T-cell (primary cell): Measurements from ENCODE around the gene PMF1. TPM values are rescaled to one million over a fixed set of nuclear protein-coding genes. Genes with fewer than 3 reads are reported as not detected.

Source experiments
- ATAC-seq, 4 experiments: fragments of 200-7000 bp in 3 of 4; fragments of 150-1000 bp in 1 of 4; cut with Tn5 transposase; replicated peaks in 1 of 4; 1 replicate in 3 of 4; 2 replicates in 1 of 4; pipeline ENCODE4 v1.10.0; 2021; ENCODE audit warnings: moderate library complexity in 3 of 4, mild to moderate bottlenecking in 2 of 4, moderate number of reproducible peaks in 1 of 4
- CTCF ChIA-PET, 2 donors: fragments of 300-600 bp; sonication (Branson Sonifier 250); formaldehyde crosslinking; loops; one replicate each; lab custom pipeline; 2022; ENCODE audit warnings: antibody characterized with exemption in 2 of 2; lab: Charles Lee
- POLR2A ChIA-PET, 2 donors: fragments of 300-600 bp; sonication (Branson Sonifier 250); formaldehyde crosslinking; loops; one replicate each; lab custom pipeline; 2022; ENCODE audit warnings: antibody characterized with exemption in 2 of 2; lab: Charles Lee
- DNase-seq, 35 experiments: peaks; one replicate each; pipeline versions ENCODE4 v3.0.0 to v3.0.0-alpha.2; 2013 to 2023
- H3K27ac ChIP-seq: one replicate; pipeline ENCODE4 v1.5.1; 2013; ENCODE audit warnings: low read length
- H3K27me3 ChIP-seq, 2 experiments: replicated peaks in 1 of 2; 1 replicate in 1 of 2; 2 replicates in 1 of 2; pipeline versions ENCODE4 v1.6.1 to v1.7.0; 2013; ENCODE audit warnings: low read length in 1 of 2, mixed read lengths in 1 of 2; ENCODE audit not compliant: control insufficient read depth in 2 of 2, insufficient read depth in 2 of 2; ENCODE audit errors: extremely low read depth in 1 of 2
- H3K36me3 ChIP-seq, 2 donors: 1 replicate in 1 of 2; 2 replicates in 1 of 2; pipeline versions ENCODE4 v1.6.1 to v1.7.0; 2013; ENCODE audit warnings: low read length in 1 of 2; ENCODE audit not compliant: control insufficient read depth in 2 of 2, insufficient read depth in 1 of 2; ENCODE audit errors: extremely low read depth in 1 of 2
- H3K4me1 ChIP-seq, 2 experiments: 1 replicate in 1 of 2; 2 replicates in 1 of 2; pipeline versions ENCODE4 v1.6.1 to v1.7.0; 2013; ENCODE audit warnings: low read length in 2 of 2, mixed read lengths in 1 of 2; ENCODE audit not compliant: insufficient read depth in 2 of 2, control insufficient read depth in 1 of 2; ENCODE audit errors: extremely low read depth in 1 of 2
- H3K4me3 ChIP-seq, 2 donors: 1 replicate in 1 of 2; 2 replicates in 1 of 2; pipeline versions ENCODE4 v1.5.1 to v1.7.0; 2013; ENCODE audit warnings: mild to moderate bottlenecking in 2 of 2, low read length in 1 of 2, moderate library complexity in 1 of 2; ENCODE audit not compliant: control insufficient read depth in 1 of 2; ENCODE audit errors: extremely low read depth in 1 of 2
- H3K9me3 ChIP-seq: 2 replicates; pipeline ENCODE4 v1.7.0; 2013
- H3K27ac Mint-ChIP-seq, 2 donors: one replicate each; pipeline ENCODE4 v1.8.0; 2020 to 2021; ENCODE audit warnings: mild to moderate bottlenecking in 2 of 2, mixed read lengths in 2 of 2
- H3K27me3 Mint-ChIP-seq, 2 donors: one replicate each; pipeline ENCODE4 v1.8.0; 2021 to 2022; ENCODE audit warnings: mixed read lengths in 2 of 2
- H3K36me3 Mint-ChIP-seq: one replicate; pipeline ENCODE4 v1.8.0; 2021; ENCODE audit warnings: mixed read lengths
- H3K4me1 Mint-ChIP-seq, 3 donors: one replicate each; pipeline ENCODE4 v1.8.0; 2020 to 2022; ENCODE audit warnings: mixed read lengths in 3 of 3, mild to moderate bottlenecking in 1 of 3
- H3K4me3 Mint-ChIP-seq, 3 donors: one replicate each; pipeline ENCODE4 v1.8.0; 2020 to 2022; ENCODE audit warnings: mild to moderate bottlenecking in 3 of 3, mixed read lengths in 3 of 3, moderate library complexity in 3 of 3
- H3K9me3 Mint-ChIP-seq, 3 donors: one replicate each; pipeline ENCODE4 v1.8.0; 2020 to 2022; ENCODE audit warnings: mixed read lengths in 3 of 3
- WGBS: methylation state at CpG from one replicate; pipeline ENCODE4 v1.1.5; 2013; ENCODE audit warnings: missing lambda C conversion rate; ENCODE audit not compliant: insufficient coverage; 5-methylcytosine and 5-hydroxymethylcytosine counted together
- total RNA-seq, 35 experiments: library from RNA in 6 of 35; stranded (reverse) in 6 of 35; fragments of 120-200 nt in 1 of 35; gene quantifications; one replicate each; pipeline versions ENCODE4 v1.2.1 to v1.2.4 and lab custom pipeline; 2013 to 2026

PMF1 gene
- total RNA-seq, 5 donors from 2014 or later (not counting 1 experiment from before 2014, with no cell fraction given): 54.7 to 58.7 (median 57.6) TPM

DNA sequence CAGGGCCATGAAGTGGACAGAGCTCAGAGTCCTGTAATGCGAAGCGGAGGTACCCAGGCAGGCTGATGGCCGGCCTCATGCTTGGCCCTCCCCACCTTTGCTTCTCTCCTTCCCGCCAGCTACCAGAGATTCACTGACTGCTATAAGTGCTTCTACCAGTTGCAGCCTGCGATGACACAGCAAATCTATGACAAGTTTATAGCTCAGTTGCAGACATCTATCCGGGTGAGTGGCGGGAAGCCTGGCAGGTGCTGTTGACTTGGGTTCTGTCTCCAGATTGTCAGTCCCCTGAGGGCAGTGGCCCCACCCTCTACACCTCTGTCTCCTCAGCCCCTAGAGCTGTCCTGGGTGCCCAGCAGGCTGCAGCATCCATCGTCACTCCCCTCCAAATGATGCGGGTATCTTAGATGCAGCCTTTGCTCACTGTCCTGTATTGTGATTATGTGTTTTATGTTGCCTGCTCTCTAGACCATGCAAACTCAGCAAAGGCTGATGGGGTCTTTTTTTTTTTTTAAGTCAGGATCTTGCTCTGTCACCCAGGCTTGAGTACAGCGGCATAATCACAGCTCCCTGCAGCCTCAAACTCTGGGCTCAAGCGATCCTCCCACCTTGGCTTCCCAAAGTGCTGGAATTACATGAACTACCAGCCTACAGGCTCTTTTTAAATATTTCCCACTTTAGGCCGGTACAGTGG, 19.5 kb downstream of the PMF1 start:
- no peak for DNase-seq
- no peak overlapping the region for H3K4me3 ChIP-seq
- Mint-ChIP-seq H3K27ac (no peak overlapping the region), H3K36me3 (peaks cover 32% of the 10 kb centered on the region), H3K9me3 (no peaks in the 10 kb centered on the region), H3K4me3 (no peak overlapping the region), H3K4me1 (peaks cover 0 to 3% (median 0%) of the 10 kb centered on the region in 3 donors), H3K27me3 (no peaks in the 10 kb centered on the region)
- H3K27ac ChIP-seq: no peak overlapping the region
- no peaks in the 10 kb centered on the region for H3K27me3 ChIP-seq
- H3K36me3 ChIP-seq: peaks cover 26 to 49% of the 10 kb centered on the region in 2 donors
- no peaks in the 10 kb centered on the region for H3K4me1 ChIP-seq
- ChIA-PET CTCF (interaction anchor here (0.6 to 0.7 kb wide), 3 partner anchors 66 to 1597 kb away, joined by 3 to 6 read pairs (median 3); no protein-coding TSS in a partner anchor), POLR2A (interaction anchor here (0.6 to 1.0 kb wide), 5 partner anchors 20 to 276 kb away, joined by 3 to 4 read pairs (median 3); partner anchors contain the start of gene PMF1 (in 1 of the 2))
- WGBS: 89% methylated on average over 10 of the region's 12 CpGs
- no peak for ATAC-seq
- no peaks in the 10 kb centered on the region for H3K9me3 ChIP-seq

DNA sequence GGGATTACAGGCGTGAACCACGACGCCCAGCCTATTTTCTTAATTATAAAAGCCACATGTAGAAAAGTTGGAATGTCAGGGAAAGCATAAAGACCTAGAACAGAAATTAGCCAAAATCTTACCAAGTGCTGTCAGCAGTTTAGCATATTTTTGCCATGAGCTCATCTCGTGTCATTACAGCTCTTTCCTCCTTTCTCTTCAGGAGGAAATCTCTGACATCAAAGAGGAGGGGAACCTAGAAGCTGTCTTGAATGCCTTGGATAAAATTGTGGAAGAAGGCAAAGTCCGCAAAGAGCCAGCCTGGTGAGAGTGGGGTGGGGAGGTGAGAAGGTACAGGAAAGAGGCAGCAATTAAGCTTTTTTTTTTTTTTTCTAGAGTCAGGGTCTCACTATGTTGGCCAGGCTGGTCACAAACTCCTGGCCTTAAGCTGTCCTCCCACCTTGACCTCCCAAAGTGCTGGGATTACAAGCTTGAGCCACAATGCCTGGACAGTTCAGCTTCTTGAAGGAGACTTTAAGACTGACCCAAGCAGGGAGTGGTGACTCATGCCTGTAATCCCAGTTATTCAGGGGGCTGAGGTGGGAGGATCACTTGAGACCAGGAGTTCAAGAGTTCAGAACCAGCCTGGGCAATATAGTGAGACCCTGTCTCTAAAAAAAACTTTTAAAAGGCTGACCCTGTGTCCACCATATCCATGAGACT, 20.8 kb downstream of the PMF1 start:
- Histone ChIP-seq H3K9me3 (no peaks in the 10 kb centered on the region), H3K36me3 (peaks cover 26 to 56% of the 10 kb centered on the region in 2 donors), H3K4me1 (no peaks in the 10 kb centered on the region), H3K4me3 (no peak overlapping the region), H3K27ac (no peak overlapping the region), H3K27me3 (no peaks in the 10 kb centered on the region)
- no peak overlapping the region for H3K27ac Mint-ChIP-seq
- 86% methylated on average over 1 of the region's 5 CpGs for WGBS
- no peaks in the 10 kb centered on the region for H3K4me1 Mint-ChIP-seq
- DNase-seq (no peak), ATAC-seq (no peak)
- no peaks in the 10 kb centered on the region for H3K9me3 Mint-ChIP-seq
- no peaks in the 10 kb centered on the region for H3K27me3 Mint-ChIP-seq
- POLR2A ChIA-PET: interaction anchor here (0.6 to 1.0 kb wide), 6 partner anchors 16 to 504 kb away, joined by 3 to 7 read pairs (median 4); no protein-coding TSS in a partner anchor
- H3K36me3 Mint-ChIP-seq: peaks cover 36% of the 10 kb centered on the region
- CTCF ChIA-PET: interaction anchor here (0.6 to 1.3 kb wide), 5 partner anchors 8 to 360 kb away, joined by 3 to 7 read pairs (median 5); partner anchors contain the start of gene TMEM79 (in 1 of the 2)
- H3K4me3 Mint-ChIP-seq: no peak overlapping the region

DNA sequence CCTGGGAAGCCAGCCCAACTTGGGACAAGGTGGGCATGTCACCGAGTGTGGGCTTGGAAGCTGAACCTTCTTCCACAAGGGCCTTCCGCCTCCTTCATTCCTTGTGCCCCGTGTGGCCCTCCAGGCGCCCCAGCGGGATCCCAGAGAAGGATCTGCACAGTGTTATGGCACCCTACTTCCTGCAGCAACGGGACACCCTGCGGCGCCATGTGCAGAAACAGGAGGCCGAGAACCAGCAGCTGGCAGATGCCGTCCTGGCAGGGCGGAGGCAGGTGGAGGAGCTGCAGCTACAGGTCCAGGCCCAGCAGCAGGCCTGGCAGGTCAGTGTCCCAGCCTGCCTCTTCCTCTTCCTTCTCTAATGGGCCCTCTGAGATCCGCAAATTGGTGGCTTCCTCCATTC, 23.4 kb downstream of the PMF1 start:
- no peaks in the 10 kb centered on the region for H3K4me1 Mint-ChIP-seq
- CTCF ChIA-PET: no interaction called here
- H3K27ac ChIP-seq: no peak overlapping the region
- POLR2A ChIA-PET: no interaction called here
- H3K27me3 ChIP-seq: peaks cover 0 to 3% of the 10 kb centered on the region in 2 experiments
- 93% methylated on average over 11 of the region's 12 CpGs for WGBS
- H3K36me3 Mint-ChIP-seq: peaks cover 39% of the 10 kb centered on the region
- no peaks in the 10 kb centered on the region for H3K4me1 ChIP-seq
- no peaks in the 10 kb centered on the region for H3K27me3 Mint-ChIP-seq
- no peak for ATAC-seq
- H3K27ac Mint-ChIP-seq: no peak overlapping the region
- peaks cover 26 to 61% of the 10 kb centered on the region in 2 donors for H3K36me3 ChIP-seq
- no peaks in the 10 kb centered on the region for H3K9me3 ChIP-seq
- H3K9me3 Mint-ChIP-seq: no peaks in the 10 kb centered on the region
- DNase-seq: no peak
- H3K4me3 Mint-ChIP-seq: no peak overlapping the region
- H3K4me3 ChIP-seq: no peak overlapping the region

DNA sequence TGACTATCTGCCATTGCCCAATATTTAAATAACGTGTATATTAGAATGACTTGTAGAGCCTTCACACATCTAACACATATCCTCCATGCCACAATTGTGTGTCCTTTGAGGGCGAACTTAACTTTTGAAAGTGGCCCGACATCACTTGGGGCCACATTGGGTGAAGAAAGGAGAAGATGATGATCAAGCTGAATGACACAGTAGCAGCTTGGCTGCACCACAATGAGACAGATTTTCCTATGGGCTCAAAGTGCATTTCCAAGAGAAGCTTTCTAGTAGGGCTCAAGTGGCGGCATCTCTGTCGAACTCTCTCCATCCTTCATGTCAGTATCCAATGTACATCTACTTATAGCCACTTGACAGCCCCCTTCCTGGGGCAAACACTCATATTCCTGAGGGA, 25.4 kb downstream of the PMF1 start:
- no peaks in the 10 kb centered on the region for H3K9me3 Mint-ChIP-seq
- Histone ChIP-seq H3K4me3 (no peak overlapping the region), H3K36me3 (peaks cover 21 to 59% of the 10 kb centered on the region in 2 donors), H3K27ac (no peak overlapping the region), H3K4me1 (no peaks in the 10 kb centered on the region), H3K27me3 (peaks cover 0 to 3% of the 10 kb centered on the region in 2 experiments), H3K9me3 (no peaks in the 10 kb centered on the region)
- H3K4me3 Mint-ChIP-seq: no peak overlapping the region
- ChIA-PET POLR2A (no interaction called here), CTCF (no interaction called here)
- DNase-seq: no peak
- H3K4me1 Mint-ChIP-seq: no peaks in the 10 kb centered on the region
- WGBS: 100% methylated on average over 1 of the region's 5 CpGs
- H3K27me3 Mint-ChIP-seq: no peaks in the 10 kb centered on the region
- H3K36me3 Mint-ChIP-seq: peaks cover 40% of the 10 kb centered on the region
- ATAC-seq: no peak
- H3K27ac Mint-ChIP-seq: no peak overlapping the region

DNA sequence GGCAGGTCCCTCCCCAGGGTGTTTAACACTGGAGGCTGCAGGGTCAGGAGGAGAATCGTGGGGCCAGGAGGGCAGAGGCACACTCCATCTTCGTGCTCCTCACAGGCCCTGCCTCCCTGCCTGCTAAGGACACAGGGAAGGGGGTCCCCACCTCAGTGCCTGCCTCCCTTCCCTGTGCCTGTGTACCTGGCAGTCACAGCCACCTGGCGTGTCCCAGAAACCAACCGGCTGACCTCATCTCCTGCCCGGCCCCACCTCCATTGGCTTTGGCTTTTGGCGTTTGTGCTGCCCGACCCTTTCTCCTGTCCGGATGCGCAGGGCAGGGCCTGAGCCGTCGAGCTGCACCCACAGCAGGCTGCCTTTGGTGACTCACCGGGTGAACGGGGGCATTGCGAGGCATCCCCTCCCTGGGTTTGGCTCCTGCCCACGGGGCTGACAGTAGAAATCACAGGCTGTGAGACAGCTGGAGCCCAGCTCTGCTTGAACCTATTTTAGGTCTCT, 28.6 kb downstream of the PMF1 start:
- Mint-ChIP-seq H3K27me3 (no peaks in the 10 kb centered on the region), H3K27ac (no peak overlapping the region), H3K4me3 (no peak overlapping the region), H3K4me1 (peaks cover 13 to 17% (median 16%) of the 10 kb centered on the region in 3 donors), H3K36me3 (peaks cover 31% of the 10 kb centered on the region), H3K9me3 (no peaks in the 10 kb centered on the region)
- Histone ChIP-seq H3K4me1 (peaks cover 4 to 18% of the 10 kb centered on the region in 2 experiments), H3K27ac (no peak overlapping the region), H3K9me3 (no peaks in the 10 kb centered on the region), H3K4me3 (no peak overlapping the region), H3K36me3 (peaks cover under 1 to 37% of the 10 kb centered on the region in 2 donors), H3K27me3 (peaks cover 0 to 9% of the 10 kb centered on the region in 2 experiments)
- CTCF ChIA-PET: no interaction called here
- ATAC-seq (no peak), DNase-seq (no peak)
- 77% methylated on average over 15 of the region's 15 CpGs for WGBS
- POLR2A ChIA-PET: no interaction called here

DNA sequence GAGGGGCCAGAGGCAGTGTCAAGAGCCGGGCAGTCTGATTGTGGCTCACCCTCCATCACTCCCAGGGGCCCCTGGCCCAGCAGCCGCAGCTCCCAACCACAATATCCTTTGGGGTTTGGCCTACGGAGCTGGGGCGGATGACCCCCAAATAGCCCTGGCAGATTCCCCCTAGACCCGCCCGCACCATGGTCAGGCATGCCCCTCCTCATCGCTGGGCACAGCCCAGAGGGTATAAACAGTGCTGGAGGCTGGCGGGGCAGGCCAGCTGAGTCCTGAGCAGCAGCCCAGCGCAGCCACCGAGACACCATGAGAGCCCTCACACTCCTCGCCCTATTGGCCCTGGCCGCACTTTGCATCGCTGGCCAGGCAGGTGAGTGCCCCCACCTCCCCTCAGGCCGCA, 29.1 kb downstream of the PMF1 start, which contains the start of gene BGLAP:
TSS of gene BGLAP (plus strand) at position 259 of the 400 bp plus-strand sequence. CDS start at position 307, 48 bp downstream.
- Histone ChIP-seq H3K27ac (no peak within 1 kb of the TSS), H3K27me3 (peaks cover 0 to 9% of the 10 kb centered on the region in 2 experiments), H3K9me3 (no peaks in the 10 kb centered on the region), H3K4me3 (no peak within 1 kb of the TSS), H3K36me3 (peaks cover 0 to 32% of the 10 kb centered on the region in 2 donors), H3K4me1 (peaks cover 4 to 19% of the 10 kb centered on the region in 2 experiments)
- POLR2A ChIA-PET: no interaction called here
- Mint-ChIP-seq H3K9me3 (no peaks in the 10 kb centered on the region), H3K27ac (no peak within 1 kb of the TSS), H3K4me1 (peaks cover 13 to 18% (median 16%) of the 10 kb centered on the region in 3 donors), H3K4me3 (no peak within 1 kb of the TSS), H3K36me3 (peaks cover 26% of the 10 kb centered on the region), H3K27me3 (no peaks in the 10 kb centered on the region)
- ATAC-seq (no peak), DNase-seq (no peak)
- WGBS: 81% methylated on average over 11 of the region's 14 CpGs
- CTCF ChIA-PET: no interaction called here
